ENCODE measurements around the gene TBL1X.

- TF ChIP-seq CTCF (optimal IDR thresholded peaks at IDR 0.05 in 1 of 3, IDR thresholded peaks at IDR 0.05 in 1 of 3, conservative IDR thresholded peaks at IDR 0.05 in 1 of 3; ENCODE audit: extremely low read depth in 1 of 3, insufficient read depth in 2 of 3, low read length in 3 of 3), result no peak
- TF ChIP-seq EZH2 (IDR thresholded peaks at IDR 0.05; ENCODE audit: low read length), result no peak
These were observed 67.5 kb downstream of the TBL1X start for GRCh38 chrX:9532349-9532748.

All from keratinocyte (primary cell).